ENCODE measurements around the gene FKBP8. TPM values are rescaled to one million over a fixed set of nuclear protein-coding genes. Genes with fewer than 3 reads are reported as not detected.
"Not testable (repeated sequence)": the region's sequence is repeated elsewhere in the genome, so short reads cannot be mapped to it uniquely, and the experiment has no call there.

Gene FKBP8
- total RNA-seq, 1 donor from 2014 or later, result 246 TPM

DNA sequence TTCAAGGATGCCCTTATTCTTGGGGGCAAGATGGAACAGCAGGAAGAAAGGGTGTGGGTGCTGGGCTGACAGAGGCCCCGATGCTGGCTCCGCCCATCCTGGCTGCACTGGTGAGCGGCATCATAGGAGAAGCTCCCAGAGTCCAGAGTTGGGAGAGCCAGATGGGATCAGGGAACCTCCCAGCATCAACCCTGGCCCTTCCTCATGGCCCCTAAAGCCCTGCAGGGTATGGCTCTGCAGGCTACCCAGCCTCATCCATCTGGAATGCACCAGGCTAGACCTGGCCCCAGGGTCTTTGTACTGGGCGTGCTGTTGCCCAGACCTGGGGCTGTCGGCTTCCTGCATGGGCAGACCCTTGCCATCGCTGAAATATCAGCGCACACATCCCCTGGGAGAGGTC, 13.6 kb downstream of the FKBP8 start:
- TF ChIP-seq, protein P1, sequence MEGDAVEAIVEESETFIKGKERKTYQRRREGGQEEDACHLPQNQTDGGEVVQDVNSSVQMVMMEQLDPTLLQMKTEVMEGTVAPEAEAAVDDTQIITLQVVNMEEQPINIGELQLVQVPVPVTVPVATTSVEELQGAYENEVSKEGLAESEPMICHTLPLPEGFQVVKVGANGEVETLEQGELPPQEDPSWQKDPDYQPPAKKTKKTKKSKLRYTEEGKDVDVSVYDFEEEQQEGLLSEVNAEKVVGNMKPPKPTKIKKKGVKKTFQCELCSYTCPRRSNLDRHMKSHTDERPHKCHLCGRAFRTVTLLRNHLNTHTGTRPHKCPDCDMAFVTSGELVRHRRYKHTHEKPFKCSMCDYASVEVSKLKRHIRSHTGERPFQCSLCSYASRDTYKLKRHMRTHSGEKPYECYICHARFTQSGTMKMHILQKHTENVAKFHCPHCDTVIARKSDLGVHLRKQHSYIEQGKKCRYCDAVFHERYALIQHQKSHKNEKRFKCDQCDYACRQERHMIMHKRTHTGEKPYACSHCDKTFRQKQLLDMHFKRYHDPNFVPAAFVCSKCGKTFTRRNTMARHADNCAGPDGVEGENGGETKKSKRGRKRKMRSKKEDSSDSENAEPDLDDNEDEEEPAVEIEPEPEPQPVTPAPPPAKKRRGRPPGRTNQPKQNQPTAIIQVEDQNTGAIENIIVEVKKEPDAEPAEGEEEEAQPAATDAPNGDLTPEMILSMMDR (IDR thresholded peaks at IDR 0.05; ENCODE audit: insufficient read depth, low read depth, low read length), result no peak
- TF ChIP-seq EZH2 (IDR thresholded peaks at IDR 0.05; ENCODE audit: insufficient read depth, low read length), result no peak
- no peak overlapping the region for H3K9ac ChIP-seq (ENCODE audit: low read length)
- no peak overlapping the region for H3K4me3 ChIP-seq (ENCODE audit: insufficient read depth, low read depth, low read length)
- Mint-ChIP-seq H3K4me3 (ENCODE audit: unreplicated experiment) (no peak overlapping the region), H3K9me3 (ENCODE audit: unreplicated experiment) (no peaks in the 10 kb centered on the region), H3K27me3 (ENCODE audit: low read depth, unreplicated experiment) (no peaks in the 10 kb centered on the region), H3K36me3 (ENCODE audit: low read depth, unreplicated experiment) (peaks cover 10% of the 10 kb centered on the region), H3K27ac (ENCODE audit: unreplicated experiment) (no peak overlapping the region), H3K4me1 (ENCODE audit: low read depth, unreplicated experiment) (no peaks in the 10 kb centered on the region)
- no peak overlapping the region for H2AFZ ChIP-seq (ENCODE audit: low read depth, low read length)
- peaks cover 3% of the 10 kb centered on the region for H3K36me3 ChIP-seq (ENCODE audit: insufficient read depth, low read length)
- no peaks in the 10 kb centered on the region for H3K9me3 ChIP-seq (ENCODE audit: insufficient read depth, low read depth, low read length)
- DNase-seq (ENCODE audit: low read depth), result no peak
- no peak overlapping the region for H3K27ac ChIP-seq (ENCODE audit: low read depth, low read length)
- no peaks in the 10 kb centered on the region for H4K20me1 ChIP-seq (ENCODE audit: insufficient read depth, low read length)
- no peaks in the 10 kb centered on the region for H3K79me2 ChIP-seq (ENCODE audit: insufficient read depth, low read length)
- no peaks in the 10 kb centered on the region for H3K4me1 ChIP-seq (ENCODE audit: insufficient read depth, low read length)
- FAIRE-seq, result no peak
- no peak overlapping the region for H3K4me2 ChIP-seq (ENCODE audit: low read length)
- H3K27me3 ChIP-seq (ENCODE audit: insufficient read depth, low read length), result no peaks in the 10 kb centered on the region

DNA sequence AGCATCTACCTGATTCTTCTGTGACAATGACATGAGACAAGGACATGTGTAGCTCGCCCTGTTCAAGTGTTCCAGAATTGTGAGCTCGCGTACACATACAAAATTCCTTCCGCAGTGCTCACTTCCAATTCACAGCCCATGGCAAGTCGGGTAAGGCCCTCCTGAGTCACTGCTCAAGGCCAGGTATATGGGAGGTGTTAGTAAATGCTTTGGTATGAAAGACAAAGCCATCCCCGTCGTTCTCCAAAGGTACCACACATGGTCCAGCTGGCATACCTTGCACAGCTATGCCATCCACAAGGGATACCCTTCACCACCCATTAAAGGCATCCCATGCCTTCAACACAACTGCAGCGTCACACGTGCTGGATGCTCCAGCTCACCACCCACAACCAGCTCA, 17.1 kb downstream of the FKBP8 start:
- DNase-seq (ENCODE audit: low read depth), result no peak
- no peak overlapping the region for H3K27ac Mint-ChIP-seq (ENCODE audit: unreplicated experiment)
- Histone ChIP-seq H3K27ac (ENCODE audit: low read depth, low read length) (no peak overlapping the region), H2AFZ (ENCODE audit: low read depth, low read length) (no peak overlapping the region), H3K4me1 (ENCODE audit: insufficient read depth, low read length) (no peaks in the 10 kb centered on the region), H4K20me1 (ENCODE audit: insufficient read depth, low read length) (no peaks in the 10 kb centered on the region), H3K9me3 (ENCODE audit: insufficient read depth, low read depth, low read length) (no peaks in the 10 kb centered on the region), H3K36me3 (ENCODE audit: insufficient read depth, low read length) (peaks cover 2% of the 10 kb centered on the region), H3K4me3 (ENCODE audit: insufficient read depth, low read depth, low read length) (no peak overlapping the region), H3K9ac (ENCODE audit: low read length) (no peak overlapping the region), H3K27me3 (ENCODE audit: insufficient read depth, low read length) (no peaks in the 10 kb centered on the region), H3K4me2 (ENCODE audit: low read length) (no peak overlapping the region), H3K79me2 (ENCODE audit: insufficient read depth, low read length) (peaks cover 6% of the 10 kb centered on the region)
- peaks cover 2% of the 10 kb centered on the region for H3K36me3 Mint-ChIP-seq (ENCODE audit: low read depth, unreplicated experiment)
- no peak overlapping the region for H3K4me3 Mint-ChIP-seq (ENCODE audit: unreplicated experiment)
- no peaks in the 10 kb centered on the region for H3K9me3 Mint-ChIP-seq (ENCODE audit: unreplicated experiment)
- H3K4me1 Mint-ChIP-seq (ENCODE audit: low read depth, unreplicated experiment), result no peaks in the 10 kb centered on the region
- no peaks in the 10 kb centered on the region for H3K27me3 Mint-ChIP-seq (ENCODE audit: low read depth, unreplicated experiment)
- no peak for FAIRE-seq
- no peak for TF ChIP-seq EZH2 (IDR thresholded peaks at IDR 0.05; ENCODE audit: insufficient read depth, low read length)
- TF ChIP-seq, protein P1 (IDR thresholded peaks at IDR 0.05; ENCODE audit: insufficient read depth, low read depth, low read length), result no peak

DNA sequence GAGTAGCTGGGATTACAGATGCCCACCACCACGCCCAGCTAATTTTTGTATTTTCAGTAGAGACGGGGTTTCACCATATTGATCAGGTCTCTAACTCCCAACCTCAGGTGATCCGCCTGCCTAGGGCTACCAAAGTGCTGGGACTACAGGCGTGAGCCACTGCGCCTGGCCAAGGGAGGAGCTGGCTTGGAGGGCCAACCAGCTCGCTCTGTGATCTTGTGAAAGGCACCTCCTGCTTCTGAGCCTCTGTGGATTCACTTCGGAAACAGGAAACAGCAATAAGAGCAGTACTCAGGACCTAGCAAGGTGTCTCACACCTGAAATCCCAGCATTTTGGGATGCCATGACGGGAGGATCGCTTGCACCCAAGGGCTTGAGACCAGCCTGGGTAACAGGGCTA, 19.5 kb downstream of the FKBP8 start:
- Mint-ChIP-seq H3K9me3 (ENCODE audit: unreplicated experiment) (no peaks in the 10 kb centered on the region), H3K4me1 (ENCODE audit: low read depth, unreplicated experiment) (peaks cover 4% of the 10 kb centered on the region), H3K27me3 (ENCODE audit: low read depth, unreplicated experiment) (no peaks in the 10 kb centered on the region), H3K27ac (ENCODE audit: unreplicated experiment) (no peak overlapping the region), H3K36me3 (ENCODE audit: low read depth, unreplicated experiment) (peaks cover 2% of the 10 kb centered on the region), H3K4me3 (ENCODE audit: unreplicated experiment) (no peak overlapping the region)
- FAIRE-seq, result no peak
- no peak overlapping the region for H3K9ac ChIP-seq (ENCODE audit: low read length)
- peaks cover 14% of the 10 kb centered on the region for H3K4me1 ChIP-seq (ENCODE audit: insufficient read depth, low read length)
- no peak for DNase-seq (ENCODE audit: low read depth)
- peaks cover 28% of the 10 kb centered on the region for H3K79me2 ChIP-seq (ENCODE audit: insufficient read depth, low read length)
- no peak overlapping the region for H2AFZ ChIP-seq (ENCODE audit: low read depth, low read length)
- H3K27ac ChIP-seq (ENCODE audit: low read depth, low read length), result no peak overlapping the region
- H3K9me3 ChIP-seq (ENCODE audit: insufficient read depth, low read depth, low read length), result no peaks in the 10 kb centered on the region
- H3K36me3 ChIP-seq (ENCODE audit: insufficient read depth, low read length), result no peaks in the 10 kb centered on the region
- TF ChIP-seq EZH2 (IDR thresholded peaks at IDR 0.05; ENCODE audit: insufficient read depth, low read length), result no peak
- H4K20me1 ChIP-seq (ENCODE audit: insufficient read depth, low read length), result peaks cover 20% of the 10 kb centered on the region
- no peaks in the 10 kb centered on the region for H3K27me3 ChIP-seq (ENCODE audit: insufficient read depth, low read length)
- H3K4me2 ChIP-seq (ENCODE audit: low read length), result no peak overlapping the region
- no peak overlapping the region for H3K4me3 ChIP-seq (ENCODE audit: insufficient read depth, low read depth, low read length)

DNA sequence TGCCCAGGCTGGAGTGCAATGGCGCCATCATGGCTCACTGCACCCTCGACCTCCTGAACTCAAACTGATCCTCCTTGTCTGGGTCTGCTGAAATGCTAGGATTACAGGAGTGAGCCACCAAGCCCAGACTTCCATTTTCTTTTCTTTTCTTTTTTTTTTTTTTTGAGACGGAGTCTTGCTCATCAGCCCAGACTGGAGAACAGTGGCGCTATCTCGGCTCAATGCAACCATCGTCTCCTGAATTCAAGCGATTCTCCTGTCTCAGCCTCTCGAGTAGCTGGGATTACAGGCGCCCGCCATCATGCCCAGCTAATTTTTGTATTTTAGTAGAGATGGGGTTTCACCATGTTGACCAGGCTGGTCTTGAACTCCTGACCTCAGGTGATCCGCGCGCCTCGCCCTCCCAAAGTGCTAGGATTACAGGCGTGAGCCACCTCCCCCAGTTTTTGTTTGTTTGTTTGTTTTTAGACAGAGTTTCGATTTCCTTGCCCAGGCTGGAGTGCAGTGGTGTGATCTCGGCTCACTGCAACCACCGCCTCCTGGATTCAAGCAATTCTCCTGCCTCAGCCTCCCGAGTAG, 20.4 kb downstream of the FKBP8 start:
- H3K4me3 Mint-ChIP-seq (ENCODE audit: unreplicated experiment), result peak overlapping the region; percentile 40
- H3K36me3 Mint-ChIP-seq (ENCODE audit: low read depth, unreplicated experiment); H3K36me3 ChIP-seq (ENCODE audit: insufficient read depth, low read length); H3K9me3 Mint-ChIP-seq (ENCODE audit: unreplicated experiment); H3K9ac ChIP-seq (ENCODE audit: low read length); DNase-seq (ENCODE audit: low read depth); H3K4me1 Mint-ChIP-seq (ENCODE audit: low read depth, unreplicated experiment); H3K27me3 Mint-ChIP-seq (ENCODE audit: low read depth, unreplicated experiment); H3K27me3 ChIP-seq (ENCODE audit: insufficient read depth, low read length); H3K9me3 ChIP-seq (ENCODE audit: insufficient read depth, low read depth, low read length); FAIRE-seq: not testable (repeated sequence)
- H3K27ac Mint-ChIP-seq (ENCODE audit: unreplicated experiment), result peak overlapping the region; percentile 58
- Histone ChIP-seq H3K4me1 (ENCODE audit: insufficient read depth, low read length) (peaks cover 14% of the 10 kb centered on the region), H3K27ac (ENCODE audit: low read depth, low read length) (peak overlapping the region; percentile 62), H3K79me2 (ENCODE audit: insufficient read depth, low read length) (peaks cover 37% of the 10 kb centered on the region), H2AFZ (ENCODE audit: low read depth, low read length) (peak overlapping the region; percentile 40), H4K20me1 (ENCODE audit: insufficient read depth, low read length) (peaks cover 28% of the 10 kb centered on the region), H3K4me2 (ENCODE audit: low read length) (peak overlapping the region; percentile 60), H3K4me3 (ENCODE audit: insufficient read depth, low read depth, low read length) (peak overlapping the region; percentile 23)
